GM18907 (cell line): ENCODE data around the gene LAYN.

Experiments used
- ATAC-seq: cut with Tn5 transposase; IDR thresholded peaks from one replicate; pipeline ENCODE4 v1.9.1; 2021; ENCODE audit warnings: mild to moderate bottlenecking, moderate library complexity; ENCODE audit not compliant: unreplicated experiment

LAYN gene

DNA sequence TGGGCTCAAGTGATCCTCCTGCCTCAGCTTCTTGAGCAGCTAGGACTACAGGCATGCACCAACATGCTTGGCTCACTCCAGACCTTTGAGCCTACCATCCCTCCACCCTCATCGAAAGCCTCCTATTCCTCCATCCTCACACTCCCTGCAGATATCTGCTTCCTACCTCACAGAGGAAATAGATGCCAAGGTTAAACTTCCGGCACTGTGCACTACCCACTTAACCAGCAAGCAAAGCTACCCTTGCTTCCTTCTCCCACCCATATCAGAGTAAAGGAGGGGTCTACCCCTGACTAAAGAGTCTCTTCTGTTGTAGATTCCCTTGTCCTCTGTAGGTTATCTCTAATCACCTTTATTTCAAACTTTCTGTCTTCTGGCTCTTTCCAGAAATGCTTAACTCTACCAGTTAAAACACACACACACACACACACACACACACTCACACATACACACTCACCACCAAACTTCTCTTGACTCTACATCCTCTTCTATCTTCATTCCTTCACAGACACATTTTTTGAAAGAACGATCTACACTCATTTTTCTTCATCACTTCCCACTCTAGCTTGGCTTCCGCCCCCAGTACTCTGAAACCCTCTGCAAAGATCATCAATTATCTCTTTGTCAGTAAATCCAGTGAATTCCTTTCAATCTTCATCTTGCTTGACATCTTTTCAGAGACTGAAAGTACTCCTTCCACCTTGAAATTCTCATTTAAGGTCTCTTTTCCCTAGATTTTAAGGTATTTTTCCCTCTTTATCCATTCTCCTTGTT, 50.9 kb downstream of the LAYN start:
- ATAC-seq, result no peak

DNA sequence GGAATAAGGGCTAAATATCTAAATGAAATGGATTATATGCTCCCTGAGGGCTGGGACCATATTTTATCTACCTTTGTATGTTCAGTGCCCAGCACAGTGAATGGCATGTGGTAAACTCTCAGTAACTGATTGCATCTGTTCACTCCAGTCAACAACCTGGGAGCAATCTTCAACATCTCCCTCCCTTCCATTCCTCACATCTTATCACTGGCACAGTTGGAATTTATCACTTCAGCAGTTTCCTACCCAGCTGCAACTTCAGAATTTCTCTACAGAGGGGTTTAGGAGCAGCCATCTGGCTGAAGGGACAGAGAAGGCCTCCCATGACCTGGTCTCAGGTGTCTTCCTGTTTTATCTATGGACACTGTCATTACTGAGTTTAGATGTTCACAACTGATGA, 52.0 kb downstream of the LAYN start:
- no peak for ATAC-seq

DNA sequence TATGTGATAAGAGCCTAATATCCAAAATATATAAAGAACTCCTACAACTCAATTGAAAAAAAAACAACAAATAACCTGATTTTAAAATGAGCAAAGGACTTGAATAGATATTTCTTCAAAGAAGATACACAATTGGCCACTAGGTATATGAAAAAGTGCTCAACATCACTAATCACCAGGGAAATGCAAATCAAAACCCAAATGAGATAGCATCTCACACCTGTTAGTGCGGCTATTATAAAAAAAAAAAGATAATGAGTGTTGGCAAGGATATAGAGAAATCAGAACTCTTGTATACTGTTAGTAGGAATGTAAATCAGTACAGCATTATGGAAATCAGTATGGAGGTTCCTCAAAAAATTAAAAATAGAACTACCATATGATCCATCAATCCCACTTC, 55.8 kb downstream of the LAYN start:
- ATAC-seq, result no peak

DNA sequence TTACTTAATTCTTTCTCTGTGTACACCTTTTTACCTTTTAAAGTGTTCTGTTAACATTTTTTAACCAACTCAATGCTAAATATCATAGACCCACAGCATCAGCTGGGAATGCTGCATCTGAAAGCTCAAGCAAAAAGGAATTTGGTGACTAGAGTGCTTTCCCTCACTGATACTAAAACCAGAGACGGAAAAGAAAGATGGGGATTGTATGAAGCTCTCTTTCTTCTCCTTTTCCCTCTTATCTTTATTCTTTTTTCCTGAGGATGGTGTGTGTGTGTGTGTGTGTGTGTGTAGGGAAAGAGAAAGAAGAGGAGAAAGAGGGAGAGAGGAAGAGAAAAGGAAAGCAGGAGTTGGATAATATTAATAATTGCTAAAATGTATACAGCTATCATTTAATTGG, 57.6 kb downstream of the LAYN start:
- no peak for ATAC-seq

GRCh38 chr11:111598559-111598958, 58.0 kb downstream of the LAYN start:
- no peak for ATAC-seq

GRCh38 chr11:111601636-111601978, 61.1 kb downstream of the LAYN start:
- no peak for ATAC-seq

DNA sequence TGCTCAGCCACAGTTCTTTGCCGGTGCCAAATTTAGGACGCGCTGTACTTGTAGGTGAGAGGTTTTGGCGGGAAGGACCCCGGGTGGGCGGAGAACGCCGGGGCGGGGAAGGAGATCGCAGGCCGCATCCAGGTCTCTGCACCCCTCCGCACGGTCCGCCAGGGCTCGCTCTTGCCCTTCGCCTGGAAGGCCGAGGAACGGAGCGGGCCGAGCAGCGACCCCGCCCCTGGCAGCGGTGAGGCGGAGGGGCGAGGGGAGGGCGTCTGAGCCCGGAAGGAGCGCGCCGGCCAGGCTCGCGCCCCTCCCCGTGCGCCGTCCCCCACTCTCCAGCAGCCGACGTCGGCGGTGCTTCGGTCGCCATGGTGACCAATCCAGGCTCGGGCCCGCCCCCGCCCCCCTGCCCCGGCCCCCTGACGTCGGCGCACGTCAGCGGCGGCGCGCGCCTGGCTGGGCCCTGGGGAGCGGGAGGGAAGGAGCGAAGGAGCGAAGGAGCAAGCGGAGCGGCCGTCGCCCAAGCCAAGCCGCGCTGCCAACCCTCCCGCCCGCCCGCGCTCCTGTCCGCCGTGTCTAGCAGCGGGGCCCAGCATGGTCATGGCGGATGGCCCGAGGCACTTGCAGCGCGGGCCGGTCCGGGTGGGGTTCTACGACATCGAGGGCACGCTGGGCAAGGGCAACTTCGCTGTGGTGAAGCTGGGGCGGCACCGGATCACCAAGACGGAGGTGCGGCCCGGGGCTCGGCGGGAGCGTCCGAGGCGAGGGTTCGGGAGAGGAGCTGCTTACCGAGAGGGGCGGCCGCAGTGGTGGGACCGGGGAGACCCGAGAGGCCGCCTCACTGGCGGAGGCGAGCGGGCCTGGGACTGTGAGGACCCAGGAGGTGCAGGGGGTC, 61.7 kb downstream of the LAYN start, which contains the start of gene SIK2:
Gene SIK2, plus strand, starts transcription at position 471 of the 886 bp plus-strand sequence. Its CDS starts 115 bp downstream, at position 586.
- peak; percentile 90 for ATAC-seq

DNA sequence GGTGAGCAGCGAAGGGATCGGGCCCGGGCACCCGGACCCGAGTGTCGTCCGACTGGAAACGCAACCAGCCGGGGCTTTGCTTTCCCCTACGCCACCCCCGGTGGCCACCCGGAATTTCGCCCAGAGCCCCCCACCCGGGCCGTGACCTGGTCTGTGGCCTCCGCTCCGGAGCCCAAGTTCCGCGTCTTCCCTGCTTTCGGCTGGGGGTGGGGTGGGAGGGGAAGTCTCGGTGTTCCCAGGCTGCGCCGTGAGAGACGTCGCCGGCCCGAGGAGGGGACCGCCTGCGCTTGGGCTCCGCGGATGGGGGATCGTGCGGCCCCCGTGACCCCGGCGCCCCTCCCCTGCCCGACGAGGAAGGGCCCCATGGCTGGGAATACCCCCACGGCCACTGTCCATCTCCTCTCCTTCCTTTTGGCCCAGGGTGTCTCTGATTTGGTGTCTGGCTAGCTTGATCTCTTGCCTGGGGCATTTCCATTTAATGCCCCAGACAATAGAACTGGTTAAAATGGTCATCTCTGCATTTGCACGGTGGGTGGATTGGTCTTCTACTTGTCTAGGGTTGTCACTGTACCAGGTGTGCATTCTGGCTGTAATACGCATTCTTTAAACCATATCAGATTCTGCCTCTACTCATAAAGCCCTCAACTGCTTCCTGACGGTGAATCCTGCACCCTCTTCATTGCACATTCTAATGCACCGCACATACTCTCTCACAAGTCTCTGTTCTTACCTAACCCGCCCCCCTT, 62.5 kb downstream of the LAYN start:
- ATAC-seq, result peak; percentile 7

DNA sequence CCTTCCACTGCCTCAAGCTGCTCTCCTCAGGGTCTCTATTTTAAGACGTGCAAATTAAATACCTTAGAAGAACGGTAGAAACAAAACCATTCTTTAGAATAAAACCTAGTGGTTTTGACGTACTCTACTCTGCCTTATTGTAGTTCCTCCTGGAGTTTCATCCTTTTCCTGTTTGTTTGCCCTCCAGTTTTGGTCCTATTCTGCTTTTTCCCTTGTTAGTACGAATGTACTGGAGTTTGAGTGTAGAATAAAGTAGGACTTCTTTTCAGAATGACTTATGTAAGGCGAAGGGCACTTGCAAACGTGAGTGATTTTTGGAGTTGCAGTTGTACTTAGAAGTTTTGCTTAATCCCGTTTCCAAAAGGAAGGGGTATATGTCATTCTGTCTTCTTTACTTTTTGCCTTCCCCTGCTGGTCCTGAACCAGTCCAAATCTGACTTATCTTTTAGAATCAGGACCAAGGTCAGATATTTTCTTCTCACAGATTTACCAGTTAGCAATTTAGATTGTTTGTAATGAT, 63.2 kb downstream of the LAYN start:
- ATAC-seq, result no peak

DNA sequence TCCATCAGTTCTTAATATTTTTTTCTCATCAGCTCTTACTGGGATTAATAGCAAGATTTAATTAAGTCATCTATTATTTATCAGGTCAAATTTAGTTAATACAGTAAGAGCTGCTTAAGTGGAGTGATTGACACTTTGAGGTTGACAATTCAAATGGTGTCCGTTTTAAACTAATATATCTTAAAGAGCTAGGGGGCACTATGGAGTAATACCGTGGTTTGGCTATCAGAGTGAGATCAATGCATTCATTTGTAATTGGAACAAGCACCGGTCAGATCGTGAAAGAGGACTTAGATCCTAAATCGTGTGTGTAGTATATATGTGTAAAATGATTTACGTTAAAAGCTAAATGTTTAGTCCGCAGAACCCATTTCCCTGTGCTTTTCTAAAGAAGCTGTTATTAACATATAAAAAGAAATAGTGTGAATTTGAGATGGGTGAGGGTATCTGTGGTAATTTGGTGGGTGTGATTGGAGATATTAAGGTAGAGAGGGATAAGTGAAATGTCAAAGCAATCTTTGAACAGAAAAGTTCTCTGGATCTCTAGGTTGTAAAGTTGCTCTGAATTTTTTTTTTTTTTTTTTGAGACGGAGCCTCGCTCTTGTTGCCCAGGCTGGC, 64.0 kb downstream of the LAYN start:
- no peak for ATAC-seq

DNA sequence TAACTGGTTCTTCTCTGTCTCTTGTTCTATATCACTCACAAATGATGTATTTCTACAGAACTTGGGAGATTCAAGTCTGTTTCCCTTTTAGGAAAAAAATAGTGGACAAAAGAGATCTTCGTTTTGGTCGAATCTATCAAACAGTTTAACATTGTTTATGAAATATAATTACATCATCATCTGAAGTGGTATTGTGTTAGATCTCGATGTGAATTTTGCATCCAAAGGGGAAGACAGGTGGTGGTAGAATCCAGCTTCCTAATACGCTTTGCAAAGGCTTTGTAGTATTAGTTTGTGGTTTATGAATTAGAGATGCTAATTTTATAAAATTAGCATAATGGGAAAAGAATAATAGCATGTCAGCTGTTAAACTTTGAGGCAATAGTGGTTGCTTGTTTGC, 65.2 kb downstream of the LAYN start:
- no peak for ATAC-seq

- no peak for ATAC-seq
These were observed 66.5 kb downstream of the LAYN start for GRCh38 chr11:111606986-111607385.

DNA sequence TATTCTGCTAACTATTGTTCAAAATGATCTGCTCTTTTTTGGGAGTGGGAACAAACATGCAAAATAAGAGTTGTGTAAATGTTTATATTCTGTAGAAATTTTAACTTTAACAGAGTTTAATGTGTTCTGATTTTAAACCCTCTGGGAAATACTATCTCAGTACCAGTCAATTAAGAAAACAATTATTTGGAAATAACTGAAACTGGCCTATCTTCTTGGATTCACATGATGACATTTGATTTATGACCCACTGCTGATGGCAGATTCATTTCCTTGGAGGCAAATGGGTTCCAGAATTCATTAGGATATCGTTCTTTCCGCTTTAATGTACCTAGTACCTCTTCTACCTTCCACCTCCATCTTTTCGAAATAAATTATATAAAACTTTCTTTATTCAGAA, 67.2 kb downstream of the LAYN start:
- no peak for ATAC-seq
